Adrenal gland (tissue), 12 donors: ENCODE measurements around the gene LRRC61. TPM values are rescaled to one million over a fixed set of nuclear protein-coding genes. Genes with fewer than 3 reads are reported as not detected.
"Not testable (repeated sequence)": the region's sequence is repeated elsewhere in the genome, so short reads cannot be mapped to it uniquely, and the experiment has no call there.

Source experiments
- DNase-seq, 7 donors: peaks; one replicate each; pipeline ENCODE4 v3.0.0-alpha.2; 2019 to 2020
- H3K27ac ChIP-seq, 5 donors: fragments of 200-600 bp; sonication (generic) in 4 of 5; 1 replicate in 3 of 5; 2 replicates in 2 of 5; pipeline versions ENCODE4 v1.5.1 to v1.8.0; 2016 to 2020; ENCODE audit warnings: mild to moderate bottlenecking in 1 of 5
- H3K27me3 ChIP-seq: fragments of 200-600 bp; 2 replicates; pipeline ENCODE4 v1.8.0; 2021
- H3K36me3 ChIP-seq, 2 donors: fragments of 200-600 bp; replicated peaks in 1 of 2; 1 replicate in 1 of 2; 2 replicates in 1 of 2; pipeline versions ENCODE4 v1.5.1 to v1.8.0; 2018 to 2022
- H3K4me1 ChIP-seq, 2 donors: fragments of 200-600 bp; replicated peaks in 1 of 2; 1 replicate in 1 of 2; 2 replicates in 1 of 2; pipeline versions ENCODE4 v1.5.1 to v1.8.0; 2018 to 2021
- H3K4me3 ChIP-seq, 4 donors: fragments of 200-600 bp; sonication (generic) in 3 of 4; one replicate each; pipeline ENCODE4 v1.5.1; 2016 to 2018
- H3K9me3 ChIP-seq, 3 donors: fragments of 200-600 bp; sonication (generic) in 1 of 3; replicated peaks in 1 of 3; 1 replicate in 2 of 3; 2 replicates in 1 of 3; pipeline versions ENCODE4 v1.5.1 to v1.8.0; 2016 to 2021
- POLR2A ChIP-seq, 2 donors: fragments of 450-650 bp; IDR thresholded peaks; one replicate each; pipeline ENCODE4 v1.6.1; 2017; ENCODE audit warnings: antibody characterized with exemption in 2 of 2, mild to moderate bottlenecking in 2 of 2, moderate library complexity in 1 of 2
- WGBS, 4 donors: extraction: QIAGEN DNeasy Blood & Tissue Kit in 2 of 4; methylation state at CpG; one replicate each; pipeline versions ENCODE4 v1.1.5 to v1.1.7; 2013 to 2017; 5-methylcytosine and 5-hydroxymethylcytosine counted together
- intact Hi-C, 2 donors: fragments of 100-400 bp; cut with DNase I; formaldehyde crosslinking; loops; one replicate each; pipeline versions ENCODE4 v1.14.1 to v1.15.0; 2022 to 2023
- polyA plus RNA-seq, 3 donors: library from polyadenylated mRNA; stranded (reverse); fragments of 200-250 nt in 2 of 3; fragments of 350-450 nt in 1 of 3; fragmentation: Illumina TruSeq in 1 of 3; extraction: RNeasy Lipid Tissue Mini Kit (QIAGEN cat#74804) in 1 of 3; gene quantifications; one replicate each; pipeline ENCODE4 v1.2.3, GENCODE V29; 2013 to 2014
- total RNA-seq, 9 donors: library from RNA; depleted of rRNA in 4 of 9; stranded (reverse); fragments of >200 nt in 4 of 9; fragments of 120-200 nt in 1 of 9; fragmentation: NEBNext Ultra II Directional in 1 of 9; extraction: Animal tissue kit (Norgen Biotek cat#: 25700) in 1 of 9; gene quantifications; one replicate each; pipeline versions ENCODE4 v1.1.0 to v1.2.4, GENCODE V29; 2013 to 2023
- TF ChIP-seq, protein P1 (sequence below), 6 experiments: fragments of 450-650 bp in 4 of 6; fragments of 200-600 bp in 2 of 6; sonication (generic) in 1 of 6; IDR thresholded peaks; 1 replicate in 5 of 6; 2 replicates in 1 of 6; pipeline versions ENCODE4 v1.5.1 to v1.8.0; 2016 to 2021; ENCODE audit warnings: antibody characterized with exemption in 6 of 6, mild to moderate bottlenecking in 2 of 6, moderate library complexity in 1 of 6
- donor health status: healthy with polysubstance abuse.
- donor health status: Bipolar disorder and iron deficiency.
- donor health status: DM: yes; HTN: yes; CAD: no.
- donor health status: DM: no; HTN: no; CAD: no.
- donor health status: DM: no; HTN: no; CAD: no.
- donor health status: DM: yes; HTN: yes; CAD: no.

The LRRC61 gene
- total and polyA plus RNA-seq, 12 donors = 8.6 to 1,435 (median 176) TPM

- TF ChIP-seq POLR2A (IDR thresholded peaks at IDR 0.05) = no peak
- TF ChIP-seq, protein P1, sequence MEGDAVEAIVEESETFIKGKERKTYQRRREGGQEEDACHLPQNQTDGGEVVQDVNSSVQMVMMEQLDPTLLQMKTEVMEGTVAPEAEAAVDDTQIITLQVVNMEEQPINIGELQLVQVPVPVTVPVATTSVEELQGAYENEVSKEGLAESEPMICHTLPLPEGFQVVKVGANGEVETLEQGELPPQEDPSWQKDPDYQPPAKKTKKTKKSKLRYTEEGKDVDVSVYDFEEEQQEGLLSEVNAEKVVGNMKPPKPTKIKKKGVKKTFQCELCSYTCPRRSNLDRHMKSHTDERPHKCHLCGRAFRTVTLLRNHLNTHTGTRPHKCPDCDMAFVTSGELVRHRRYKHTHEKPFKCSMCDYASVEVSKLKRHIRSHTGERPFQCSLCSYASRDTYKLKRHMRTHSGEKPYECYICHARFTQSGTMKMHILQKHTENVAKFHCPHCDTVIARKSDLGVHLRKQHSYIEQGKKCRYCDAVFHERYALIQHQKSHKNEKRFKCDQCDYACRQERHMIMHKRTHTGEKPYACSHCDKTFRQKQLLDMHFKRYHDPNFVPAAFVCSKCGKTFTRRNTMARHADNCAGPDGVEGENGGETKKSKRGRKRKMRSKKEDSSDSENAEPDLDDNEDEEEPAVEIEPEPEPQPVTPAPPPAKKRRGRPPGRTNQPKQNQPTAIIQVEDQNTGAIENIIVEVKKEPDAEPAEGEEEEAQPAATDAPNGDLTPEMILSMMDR (IDR thresholded peaks at IDR 0.05) = no peak
- H3K9me3 ChIP-seq = no peaks in the 10 kb centered on the region
- peaks cover 5 to 22% of the 10 kb centered on the region in 2 donors for H3K4me1 ChIP-seq
- no peak overlapping the region for H3K4me3 ChIP-seq
- H3K27me3 ChIP-seq = no peaks in the 10 kb centered on the region
- no peak for DNase-seq
- H3K36me3 ChIP-seq = no peaks in the 10 kb centered on the region
- H3K27ac ChIP-seq = no peak overlapping the region
- 93 to 97% (median 94%) methylated on average over 4 of the region's 4 CpGs for whole genome bisulfite sequencing, 4 donors
- intact Hi-C loops = no loop called here
These were observed 12.0 kb upstream of the LRRC61 start for GRCh38 chr7:150311146-150311545.

- Histone ChIP-seq H3K36me3 (no peaks in the 10 kb centered on the region), H3K9me3 (no peaks in the 10 kb centered on the region), H3K4me3 (no peak overlapping the region), H3K27ac (no peak overlapping the region), H3K4me1 (peaks cover 5 to 22% of the 10 kb centered on the region in 2 donors), H3K27me3 (no peaks in the 10 kb centered on the region)
- DNase-seq = no peak
- TF ChIP-seq, protein P1 (IDR thresholded peaks at IDR 0.05) = no peak
- TF ChIP-seq POLR2A (IDR thresholded peaks at IDR 0.05) = no peak
- intact Hi-C loops = no loop called here
- WGBS, 4 donors = 73 to 79% (median 76%) methylated on average over 5 of the region's 5 CpGs
These were observed 11.4 kb upstream of the LRRC61 start for GRCh38 chr7:150311711-150312110.

DNA sequence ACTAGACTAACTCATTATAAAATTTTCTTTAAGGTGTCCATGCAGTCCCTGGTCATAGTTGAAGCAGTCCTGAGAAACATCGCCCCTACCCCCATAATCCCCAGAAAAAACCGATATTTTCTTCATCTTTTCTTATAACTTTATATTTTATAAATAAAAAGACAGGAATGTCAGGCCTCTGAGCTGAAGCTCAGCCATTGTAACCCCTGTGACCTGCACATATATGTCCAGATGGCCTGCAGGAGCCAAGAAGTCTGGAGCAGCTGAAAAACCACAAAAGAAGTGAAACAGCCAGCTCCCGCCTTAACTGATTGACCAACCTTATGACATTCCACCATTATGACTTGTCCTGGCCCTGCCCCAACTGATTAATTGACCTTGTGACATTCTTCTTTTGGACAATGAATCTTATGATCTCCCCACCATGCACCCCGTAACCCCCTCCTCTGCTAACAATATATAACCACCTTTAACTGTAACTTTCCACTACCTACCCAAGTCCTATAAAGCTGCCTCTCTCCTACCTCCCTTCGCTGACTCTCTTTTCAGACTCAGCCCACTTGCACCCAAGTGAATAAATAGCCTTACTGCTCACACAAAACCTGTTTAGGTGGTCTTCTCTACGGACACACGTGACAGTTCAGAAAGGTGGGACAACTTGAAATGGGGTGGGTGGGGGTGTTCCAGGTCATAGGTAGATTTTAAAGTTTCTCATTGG lies 10.3 kb upstream of the LRRC61 start:
- peaks cover 5 to 22% of the 10 kb centered on the region in 2 donors for H3K4me1 ChIP-seq
- TF ChIP-seq POLR2A (IDR thresholded peaks at IDR 0.05) = peak in 1 of 2 donors; percentile 28
- 75 to 83% (median 79%) methylated on average over 7 of the region's 7 CpGs for WGBS, 4 donors
- H3K36me3 ChIP-seq, H3K4me3 ChIP-seq, intact Hi-C loops, H3K9me3 ChIP-seq, H3K27me3 ChIP-seq: not testable (repeated sequence)
- DNase-seq = peak in 6 of 7 donors; percentile 49 to 82 (median 71)
- H3K27ac ChIP-seq = peak overlapping the region in 2 of 5 donors; percentile 51 to 65

- no peak overlapping the region for H3K4me3 ChIP-seq
- peak overlapping the region in 2 of 5 donors; percentile 51 to 65 for H3K27ac ChIP-seq
- WGBS, 4 donors = 76 to 93% (median 77%) methylated on average over 3 of the region's 3 CpGs
- H3K4me1 ChIP-seq = peaks cover 5 to 23% of the 10 kb centered on the region in 2 donors
- intact Hi-C loops = no loop called here
- no peak for TF ChIP-seq POLR2A (IDR thresholded peaks at IDR 0.05)
- H3K36me3 ChIP-seq = no peaks in the 10 kb centered on the region
- DNase-seq = no peak
- H3K9me3 ChIP-seq = no peaks in the 10 kb centered on the region
- no peaks in the 10 kb centered on the region for H3K27me3 ChIP-seq
These were observed 9.8 kb upstream of the LRRC61 start for GRCh38 chr7:150313367-150313809.

DNA sequence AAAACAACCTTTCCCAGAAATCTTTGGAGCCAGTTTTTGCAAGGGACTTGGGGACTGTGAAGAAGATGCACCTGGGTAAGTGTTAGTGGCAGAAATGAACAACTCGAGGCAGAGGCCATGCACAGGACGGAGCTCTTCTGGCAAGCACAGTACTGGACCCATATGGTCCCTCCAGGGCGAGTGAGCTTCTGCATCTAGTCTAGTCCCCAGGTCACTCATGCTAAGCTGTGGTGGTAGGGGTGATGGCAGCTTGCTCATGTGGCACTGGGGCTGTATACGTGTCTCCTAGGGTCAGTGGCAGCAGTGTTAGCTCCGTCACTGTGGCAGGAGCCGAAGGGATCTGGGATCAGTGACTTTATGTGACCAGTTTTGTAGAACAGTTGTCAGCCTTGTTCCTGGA lies 9.3 kb upstream of the LRRC61 start:
- peaks cover 5 to 28% of the 10 kb centered on the region in 2 donors for H3K4me1 ChIP-seq
- no peaks in the 10 kb centered on the region for H3K36me3 ChIP-seq
- intact Hi-C loops = no loop called here
- no peaks in the 10 kb centered on the region for H3K9me3 ChIP-seq
- TF ChIP-seq POLR2A (IDR thresholded peaks at IDR 0.05) = no peak
- TF ChIP-seq, protein P1 (IDR thresholded peaks at IDR 0.05) = no peak
- 86 to 95% (median 92%) methylated on average over 3 to 6 of the region's 6 CpGs for WGBS, 4 donors
- no peaks in the 10 kb centered on the region for H3K27me3 ChIP-seq
- no peak overlapping the region for H3K4me3 ChIP-seq
- DNase-seq = no peak
- peak overlapping the region in 2 of 5 donors; percentile 44 to 51 for H3K27ac ChIP-seq
